CD4-positive, alpha-beta T cell treated with Interleukin-17A for 4 hours (primary cell): ENCODE data around the gene OR6N2.

Source experiments
- DNase-seq: peaks from one replicate; pipeline ENCODE4 v3.0.0-alpha.2; 2020; ENCODE audit warnings: mixed read lengths

OR6N2 gene

DNA sequence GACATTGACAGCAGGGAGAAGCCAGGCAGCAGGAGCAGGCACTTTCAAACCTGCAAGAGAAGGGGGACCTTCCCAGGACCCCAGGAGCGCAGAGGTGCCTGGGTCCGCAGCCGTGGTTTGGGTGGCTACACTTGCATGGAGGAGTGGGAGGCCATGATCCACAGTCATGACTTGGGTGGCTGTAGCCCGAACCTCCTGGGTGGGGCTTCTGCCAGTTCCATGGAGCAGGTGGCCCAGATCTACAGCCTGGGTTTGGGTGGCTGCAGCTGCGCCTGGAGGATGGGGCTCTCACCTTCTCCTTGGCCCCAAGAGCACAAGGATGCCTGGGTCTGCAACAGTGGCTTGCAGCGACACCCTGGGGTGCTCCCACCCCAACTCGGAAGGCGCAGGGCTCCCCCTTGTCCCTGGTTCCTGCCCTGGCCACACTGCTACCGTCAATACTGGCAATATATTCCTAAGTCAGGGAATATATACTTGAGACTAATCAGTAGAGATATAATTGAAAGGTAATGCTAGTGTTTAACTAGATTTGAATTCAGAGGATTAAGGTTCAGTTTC is 28.8 kb downstream of the OR6N2 start:
- no peak for DNase-seq

GRCh38 chr1:158735848-158736247 is 45.2 kb downstream of the OR6N2 start:
- no peak for DNase-seq

- no peak for DNase-seq
Observed at GRCh38 chr1:158732524-158732923, 48.5 kb downstream of the OR6N2 start.

GRCh38 chr1:158731707-158732106 is 49.3 kb downstream of the OR6N2 start:
- no peak for DNase-seq

- DNase-seq: no peak
Observed at GRCh38 chr1:158730453-158730852, 50.6 kb downstream of the OR6N2 start.

DNA sequence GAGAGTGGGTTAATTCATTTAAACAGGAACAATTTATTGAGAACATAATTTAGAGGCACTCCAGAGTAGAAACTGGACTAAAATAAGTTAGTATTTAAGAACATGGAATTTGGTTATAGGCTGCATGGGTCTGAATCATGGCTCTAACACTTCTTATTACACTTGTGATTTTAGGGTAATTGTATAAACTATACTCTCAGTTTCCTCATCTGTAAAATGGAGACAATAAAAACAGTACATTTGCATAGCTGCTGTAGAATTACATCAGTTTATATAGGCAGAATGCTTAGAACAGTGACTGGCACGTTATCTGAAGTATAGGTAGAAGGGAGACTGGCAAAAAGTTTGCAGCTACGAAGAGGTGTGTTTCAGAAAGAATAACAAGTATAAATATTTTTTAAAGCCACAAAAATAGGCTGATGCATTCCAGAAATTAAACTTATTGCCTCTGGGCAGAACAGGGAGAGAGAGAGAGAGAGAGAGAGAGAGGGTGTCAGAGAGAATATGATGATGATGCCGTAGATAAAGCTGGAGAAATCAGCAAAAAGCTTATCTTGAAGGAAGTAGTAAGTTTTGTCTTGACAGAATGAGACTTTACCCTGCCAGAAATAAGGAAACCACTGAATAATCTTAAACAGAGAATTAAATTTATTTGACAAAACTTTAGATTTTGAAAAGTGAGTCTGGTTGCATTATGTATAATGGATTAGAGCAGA is 52.3 kb downstream of the OR6N2 start:
- no peak for DNase-seq

DNA sequence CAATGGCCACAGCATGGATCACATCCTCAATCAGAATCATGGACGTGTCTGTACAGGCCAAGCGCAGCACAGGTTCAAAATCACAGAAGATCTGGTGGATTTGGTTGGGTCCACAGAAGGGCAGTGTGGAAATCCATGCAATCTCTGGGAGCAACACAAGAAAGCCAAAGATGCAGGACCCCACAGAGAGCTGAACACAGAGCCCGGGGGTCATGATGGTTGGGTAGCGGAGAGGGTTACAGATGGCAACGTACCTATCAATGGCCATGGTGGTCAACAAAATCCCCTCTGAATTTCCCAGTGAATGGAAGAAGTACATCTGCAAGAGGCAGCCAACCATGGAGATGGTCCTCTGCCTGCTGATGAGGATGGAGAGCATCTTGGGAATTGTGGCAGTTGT is 56.6 kb downstream of the OR6N2 start:
- DNase-seq: no peak
